ENCODE measurements around the gene ITGAL. TPM values are rescaled to one million over a fixed set of nuclear protein-coding genes. Genes with fewer than 3 reads are reported as not detected.

Gene ITGAL
- total RNA-seq, 6 experiments from 2014 or later, result 7.3 to 12.4 (median 10.2) TPM

DNA sequence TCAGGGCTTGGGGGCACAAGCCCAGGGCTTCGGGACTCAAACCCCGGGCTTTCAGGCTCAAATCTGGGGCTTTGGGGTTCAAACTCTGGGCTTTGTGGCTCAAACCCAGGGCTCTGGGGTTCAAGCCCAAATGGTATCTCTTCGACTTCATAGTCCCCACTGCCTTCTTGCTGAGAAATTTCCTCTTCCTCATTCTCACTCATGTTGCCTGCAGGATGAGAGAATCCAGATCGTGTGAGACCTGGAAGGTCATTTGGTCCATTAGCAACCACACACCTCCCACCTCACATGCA is 53.2 kb downstream of the ITGAL start:
- H3K27ac ChIP-seq, result peak overlapping the region; percentile 83 to 99 (median 96)
- H3K9me3 ChIP-seq, result no peaks in the 10 kb centered on the region
- no peaks in the 10 kb centered on the region for H3K27me3 ChIP-seq
- TF ChIP-seq CTCF (IDR thresholded peaks at IDR 0.05), result no peak
- no peak for TF ChIP-seq POLR2A (IDR thresholded peaks at IDR 0.05)
- DNase-seq (no peak), ATAC-seq (no peak)
- intact Hi-C loops (cut with DNase I), result loop anchor here in 1 of 2 donors (10.0 kb wide), 1 partner anchor 91 kb away; the partner anchor contains the start of gene DCTPP1
- H3K4me1 ChIP-seq, result peaks cover 0 to 33% (median 12%) of the 10 kb centered on the region in 4 donors
- 0% methylated on average over 1 of the region's 4 CpGs for WGBS (ENCODE audit: insufficient coverage, low coverage, low lambda C conversion rate, missing lambda C conversion rate)
- peak overlapping the region; percentile 76 to 89 (median 86) for H3K4me3 ChIP-seq
- no peaks in the 10 kb centered on the region for H3K36me3 ChIP-seq

GRCh38 chr16:30526137-30526822 is 53.7 kb downstream of the ITGAL start, which contains the start of gene ZNF768:
ZNF768 (minus strand) TSS chr16:30526566; CDS start chr16:30526413, 153 bp downstream.
- ATAC-seq (peak; percentile 16 to 50 (median 36)), DNase-seq (peak in 2 of 3 donors; percentile 42 to 71)
- Histone ChIP-seq H3K4me1 (peaks cover 0 to 38% (median 12%) of the 10 kb centered on the region in 4 donors), H3K27ac (peak within 1 kb of the TSS; percentile 83 to 99 (median 96)), H3K27me3 (no peaks in the 10 kb centered on the region), H3K4me3 (peak within 1 kb of the TSS; percentile 76 to 89 (median 86)), H3K36me3 (peaks cover 0 to under 1% (median 0%) of the 10 kb centered on the region in 4 donors), H3K9me3 (no peaks in the 10 kb centered on the region)
- TF ChIP-seq CTCF (IDR thresholded peaks at IDR 0.05), result no peak
- no peak for TF ChIP-seq POLR2A (IDR thresholded peaks at IDR 0.05)
- 0% methylated on average over 3 of the region's 73 CpGs for WGBS (ENCODE audit: insufficient coverage, low coverage, low lambda C conversion rate, missing lambda C conversion rate)
- intact Hi-C loops (cut with DNase I), result loop anchor here in 1 of 2 donors (10.0 kb wide), 1 partner anchor 91 kb away; the partner anchor contains the start of gene DCTPP1

- Histone ChIP-seq H3K9me3 (no peaks in the 10 kb centered on the region), H3K4me3 (peak overlapping the region; percentile 76 to 89 (median 86)), H3K27ac (peak overlapping the region; percentile 83 to 99 (median 96)), H3K4me1 (peaks cover 0 to 33% (median 9%) of the 10 kb centered on the region in 4 donors), H3K27me3 (no peaks in the 10 kb centered on the region), H3K36me3 (peaks cover 0 to 7% (median 0%) of the 10 kb centered on the region in 4 donors)
- ATAC-seq (peak; percentile 90 to 93 (median 90)), DNase-seq (peak; percentile 99)
- intact Hi-C loops (cut with DNase I), result loop anchor here in 1 of 2 donors (10.0 kb wide), 1 partner anchor 92 kb away; the partner anchor contains the start of gene DCTPP1
- 2% methylated on average over 11 of the region's 79 CpGs for WGBS (ENCODE audit: insufficient coverage, low coverage, low lambda C conversion rate, missing lambda C conversion rate)
- peak; percentile 23 to 42 (median 38) for TF ChIP-seq CTCF (IDR thresholded peaks at IDR 0.05)
- TF ChIP-seq POLR2A (IDR thresholded peaks at IDR 0.05), result peak; percentile 75
Observed at GRCh38 chr16:30526823-30527634, 54.5 kb downstream of the ITGAL start.

DNA sequence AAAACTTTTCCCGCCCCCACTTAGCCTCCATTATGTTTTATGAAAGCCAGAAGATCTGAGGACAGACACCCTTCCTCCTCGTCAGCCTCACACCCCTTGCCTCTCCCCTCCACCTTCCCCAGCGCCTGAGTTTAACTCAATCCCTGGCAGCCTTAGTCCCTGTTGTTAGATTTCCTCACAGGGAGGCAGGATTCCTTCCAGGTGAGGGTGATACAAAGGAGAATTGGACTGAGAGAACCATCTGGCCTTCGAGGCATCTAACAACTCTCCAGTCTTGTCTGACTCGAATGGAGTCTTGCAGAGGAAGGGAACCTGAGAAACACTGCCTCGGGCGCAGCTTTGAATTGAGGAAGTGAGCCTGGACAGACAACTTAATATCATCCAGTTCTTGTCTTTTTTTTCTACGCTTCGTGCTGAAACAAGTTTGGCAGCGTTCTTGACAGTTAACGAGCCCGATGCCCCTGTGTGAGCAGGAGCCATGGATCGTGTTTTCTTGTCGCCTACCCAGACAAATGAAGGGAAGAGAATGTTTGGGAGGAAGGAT is 55.2 kb downstream of the ITGAL start:
- DNase-seq (no peak), ATAC-seq (no peak)
- Histone ChIP-seq H3K27ac (peak overlapping the region; percentile 68 to 99 (median 96)), H3K27me3 (no peaks in the 10 kb centered on the region), H3K4me3 (peak overlapping the region in 2 of 3 donors; percentile 76 to 86), H3K9me3 (no peaks in the 10 kb centered on the region), H3K4me1 (peaks cover 0 to 26% (median 5%) of the 10 kb centered on the region in 4 donors), H3K36me3 (peaks cover 0 to 14% (median 0%) of the 10 kb centered on the region in 4 donors)
- intact Hi-C loops (cut with DNase I), result loop anchor here in 1 of 2 donors (10.0 kb wide), 1 partner anchor 93 kb away; the partner anchor contains the start of gene DCTPP1
- WGBS (ENCODE audit: insufficient coverage, low coverage, low lambda C conversion rate, missing lambda C conversion rate), result 37% methylated on average over 13 of the region's 14 CpGs
- TF ChIP-seq POLR2A (IDR thresholded peaks at IDR 0.05) (no peak), CTCF (IDR thresholded peaks at IDR 0.05) (no peak)
